CD14-positive monocyte (primary cell): Measurements from ENCODE around the gene MS4A15. TPM values are rescaled to one million over a fixed set of nuclear protein-coding genes. Genes with fewer than 3 reads are reported as not detected.
"Not testable (repeated sequence)": the region's sequence is repeated elsewhere in the genome, so short reads cannot be mapped to it uniquely, and the experiment has no call there.

Experiments
- DNase-seq, 3 donors: peaks; one replicate each; pipeline ENCODE4 v3.0.0-alpha.2; 2011 to 2022
- H2AFZ ChIP-seq: 2 replicates; pipeline ENCODE4 v1.6.0; 2012; ENCODE audit warnings: mild to moderate bottlenecking, low read depth, low read length, inconsistent platforms; ENCODE audit not compliant: insufficient read depth, poor library complexity, severe bottlenecking
- H3K27ac ChIP-seq, 2 donors: 1 replicate in 1 of 2; 2 replicates in 1 of 2; pipeline ENCODE4 v1.5.1; 2012 to 2013; ENCODE audit warnings: low read length in 2 of 2, control low read depth in 1 of 2, inconsistent platforms in 1 of 2, low read depth in 1 of 2, mild to moderate bottlenecking in 1 of 2
- H3K27me3 ChIP-seq, 2 donors: one replicate each; pipeline versions ENCODE4 v1.6.0 to v1.6.1; 2011 to 2013; ENCODE audit warnings: low read length in 2 of 2; ENCODE audit not compliant: control insufficient read depth in 2 of 2, insufficient read depth in 2 of 2
- H3K36me3 ChIP-seq, 2 donors: replicated peaks in 1 of 2; 1 replicate in 1 of 2; 2 replicates in 1 of 2; pipeline versions ENCODE4 v1.5.1 to v1.6.1; 2012 to 2013; ENCODE audit warnings: low read length in 2 of 2, control low read depth in 1 of 2, inconsistent platforms in 1 of 2, mild to moderate bottlenecking in 1 of 2; ENCODE audit not compliant: insufficient read depth in 2 of 2, control insufficient read depth in 1 of 2
- H3K4me1 ChIP-seq, 2 donors: 1 replicate in 1 of 2; 2 replicates in 1 of 2; pipeline versions ENCODE4 v1.5.1 to v1.6.1; 2012 to 2013; ENCODE audit warnings: low read length in 2 of 2, control low read depth in 1 of 2, inconsistent platforms in 1 of 2, mild to moderate bottlenecking in 1 of 2, moderate library complexity in 1 of 2; ENCODE audit not compliant: insufficient read depth in 2 of 2, control insufficient read depth in 1 of 2
- H3K4me2 ChIP-seq: replicated peaks from 2 replicates; pipeline ENCODE3; 2012; ENCODE audit warnings: low read length, moderate library complexity, mild to moderate bottlenecking; ENCODE audit not compliant: poor library complexity, severe bottlenecking; ENCODE audit errors: extremely low read depth
- H3K4me3 ChIP-seq, 3 experiments: fragments of 200-600 bp in 1 of 3; sonication (generic) in 1 of 3; replicated peaks in 1 of 3; 1 replicate in 2 of 3; 2 replicates in 1 of 3; pipeline ENCODE4 v1.5.1; 2011 to 2013; ENCODE audit warnings: low read length in 3 of 3, mild to moderate bottlenecking in 3 of 3, control low read depth in 2 of 3, low read depth in 2 of 3, inconsistent platforms in 1 of 3, moderate library complexity in 1 of 3
- H3K79me2 ChIP-seq: 2 replicates; pipeline ENCODE4 v1.6.0; 2012; ENCODE audit warnings: mild to moderate bottlenecking, control low read depth, inconsistent platforms, low read length, moderate library complexity; ENCODE audit not compliant: insufficient read depth
- H3K9ac ChIP-seq: 2 replicates; pipeline ENCODE4 v1.6.0; 2017; ENCODE audit warnings: low read length, mild to moderate bottlenecking; ENCODE audit not compliant: insufficient read depth, poor library complexity, severe bottlenecking
- H3K9me3 ChIP-seq, 2 donors: replicated peaks in 1 of 2; 1 replicate in 1 of 2; 2 replicates in 1 of 2; pipeline versions ENCODE4 v1.5.1 to v1.6.1; 2012 to 2013; ENCODE audit warnings: low read length in 2 of 2, control low read depth in 1 of 2; ENCODE audit not compliant: control insufficient read depth in 1 of 2, insufficient read depth in 1 of 2
- H4K20me1 ChIP-seq: 2 replicates; pipeline ENCODE4 v1.6.0; 2012; ENCODE audit warnings: mild to moderate bottlenecking, low read length, control low read depth, moderate library complexity; ENCODE audit not compliant: insufficient read depth
- H3K27ac Mint-ChIP-seq, 7 donors: one replicate each; pipeline ENCODE4 v1.8.0; 2020; ENCODE audit warnings: mild to moderate bottlenecking in 7 of 7, mixed read lengths in 7 of 7, moderate library complexity in 6 of 7, inconsistent platforms in 2 of 7
- H3K27me3 Mint-ChIP-seq, 3 donors: one replicate each; pipeline ENCODE4 v1.8.0; 2021 to 2022; ENCODE audit warnings: low read depth in 3 of 3, mild to moderate bottlenecking in 3 of 3, mixed read lengths in 3 of 3, moderate library complexity in 3 of 3, inconsistent platforms in 1 of 3
- H3K36me3 Mint-ChIP-seq, 2 donors: one replicate each; pipeline ENCODE4 v1.8.0; 2020; ENCODE audit warnings: mixed read lengths in 2 of 2, inconsistent platforms in 1 of 2, mild to moderate bottlenecking in 1 of 2
- H3K4me1 Mint-ChIP-seq: one replicate; pipeline ENCODE4 v1.8.0; 2020; ENCODE audit warnings: mild to moderate bottlenecking, mixed read lengths
- H3K4me3 Mint-ChIP-seq, 2 donors: one replicate each; pipeline ENCODE4 v1.8.0; 2020; ENCODE audit warnings: mild to moderate bottlenecking in 2 of 2, mixed read lengths in 2 of 2, moderate library complexity in 1 of 2
- H3K9me3 Mint-ChIP-seq, 7 donors: one replicate each; pipeline ENCODE4 v1.8.0; 2020 to 2022; ENCODE audit warnings: mixed read lengths in 7 of 7, mild to moderate bottlenecking in 6 of 7, moderate library complexity in 6 of 7, inconsistent platforms in 2 of 7
- CTCF ChIP-seq: fragments of 200-600 bp; IDR thresholded peaks from one replicate; pipeline ENCODE4 v1.8.0; 2022; ENCODE audit warnings: antibody characterized with exemption, mild to moderate bottlenecking
- WGBS: methylation state at CpG from one replicate; pipeline ENCODE4 v1.1.5; 2013; ENCODE audit warnings: missing lambda C conversion rate; ENCODE audit not compliant: insufficient coverage; 5-methylcytosine and 5-hydroxymethylcytosine counted together
- intact Hi-C, 2 donors: fragments of 100-400 bp; cut with micrococcal nuclease; formaldehyde crosslinking; loops; one replicate each; pipeline versions ENCODE4 v1.15.0 to v1.15.1; 2023
- polyA plus RNA-seq, 3 donors: library from polyadenylated mRNA; depleted of rRNA in 1 of 3; unstranded in 2 of 3; stranded (reverse) in 1 of 3; fragments of 300-500 nt in 2 of 3; fragments of >200 nt in 1 of 3; fragmentation: Illumina TruSeq in 2 of 3; gene quantifications; 1 replicate in 2 of 3; 2 replicates in 1 of 3; pipeline ENCODE4 v1.2.3, GENCODE V29; 2012 to 2021

The MS4A15 gene
- polyA plus RNA-seq, 3 donors, result not detected

GRCh38 chr11:60710482-60710881 is 46.2 kb upstream of the MS4A15 start:
- no peak overlapping the region for H3K27ac ChIP-seq
- no peak overlapping the region for H3K4me3 Mint-ChIP-seq
- H4K20me1 ChIP-seq, result no peaks in the 10 kb centered on the region
- no peaks in the 10 kb centered on the region for H3K4me1 Mint-ChIP-seq
- H2AFZ ChIP-seq, result no peak overlapping the region
- no peaks in the 10 kb centered on the region for H3K36me3 ChIP-seq
- no peak for DNase-seq
- H3K4me3 ChIP-seq, result no peak overlapping the region
- no peak for TF ChIP-seq CTCF
- no peak overlapping the region for H3K27ac Mint-ChIP-seq
- intact Hi-C loops, result no loop called here
- H3K36me3 Mint-ChIP-seq, result no peaks in the 10 kb centered on the region
- H3K4me2 ChIP-seq, result no peak overlapping the region
- peaks cover 1 to 5% (median 3%) of the 10 kb centered on the region in 3 donors for H3K27me3 Mint-ChIP-seq
- no peaks in the 10 kb centered on the region for H3K9me3 ChIP-seq
- WGBS, result 87% methylated on average over 4 of the region's 4 CpGs
- H3K4me1 ChIP-seq, result no peaks in the 10 kb centered on the region
- H3K9me3 Mint-ChIP-seq, result peaks cover 0 to 2% (median 0%) of the 10 kb centered on the region in 7 donors
- H3K27me3 ChIP-seq, result peaks cover 0 to 2% of the 10 kb centered on the region in 2 donors
- no peak overlapping the region for H3K9ac ChIP-seq
- H3K79me2 ChIP-seq, result no peaks in the 10 kb centered on the region

- no peak overlapping the region for H3K27ac Mint-ChIP-seq
- H3K79me2 ChIP-seq, result no peaks in the 10 kb centered on the region
- DNase-seq, result no peak
- no peak overlapping the region for H3K4me2 ChIP-seq
- H3K9ac ChIP-seq, result no peak overlapping the region
- peaks cover 3 to 5% (median 3%) of the 10 kb centered on the region in 3 donors for H3K27me3 Mint-ChIP-seq
- no peaks in the 10 kb centered on the region for H4K20me1 ChIP-seq
- H3K4me1 Mint-ChIP-seq, result no peaks in the 10 kb centered on the region
- H3K4me1 ChIP-seq, result no peaks in the 10 kb centered on the region
- intact Hi-C loops, result no loop called here
- 87% methylated on average over 3 of the region's 4 CpGs for WGBS
- no peaks in the 10 kb centered on the region for H3K36me3 ChIP-seq
- no peak overlapping the region for H3K4me3 ChIP-seq
- no peaks in the 10 kb centered on the region for H3K9me3 ChIP-seq
- no peak overlapping the region for H3K27ac ChIP-seq
- H3K4me3 Mint-ChIP-seq, result no peak overlapping the region
- no peaks in the 10 kb centered on the region for H3K36me3 Mint-ChIP-seq
- no peak overlapping the region for H2AFZ ChIP-seq
- no peak for TF ChIP-seq CTCF
- peaks cover 0 to 2% of the 10 kb centered on the region in 2 donors for H3K27me3 ChIP-seq
- peaks cover 0 to 2% (median 0%) of the 10 kb centered on the region in 7 donors for H3K9me3 Mint-ChIP-seq
These were observed 45.4 kb upstream of the MS4A15 start for GRCh38 chr11:60711276-60711675.

- intact Hi-C loops, H3K9me3 ChIP-seq, H4K20me1 ChIP-seq, H3K27ac Mint-ChIP-seq, H3K27ac ChIP-seq, H3K27me3 Mint-ChIP-seq, H3K79me2 ChIP-seq, H3K36me3 ChIP-seq, H3K4me3 ChIP-seq, H3K27me3 ChIP-seq, DNase-seq, H3K4me1 Mint-ChIP-seq, H2AFZ ChIP-seq, H3K36me3 Mint-ChIP-seq, H3K4me1 ChIP-seq, H3K4me2 ChIP-seq, H3K4me3 Mint-ChIP-seq, H3K9ac ChIP-seq: not testable (repeated sequence)
- H3K9me3 Mint-ChIP-seq, result peaks cover 7 to 13% (median 8%) of the 10 kb centered on the region in 7 donors
- WGBS, result 47% methylated on average over 3 of the region's 6 CpGs
These were observed 43.2 kb upstream of the MS4A15 start for GRCh38 chr11:60713423-60713822.
